Liver (tissue), 9 donors: ENCODE results near the gene FAM3A. TPM values are rescaled to one million over a fixed set of nuclear protein-coding genes. Genes with fewer than 3 reads are reported as not detected.
A peak's percentile ranks its signal among the peaks of the same experiment; 100 is the strongest.

ENCODE experiments used
- DNase-seq: peaks from one replicate; pipeline ENCODE4 v3.0.0-alpha.2; 2017; ENCODE audit warnings: low spot score
- H3K27ac ChIP-seq, 2 donors: one replicate each; pipeline ENCODE4 v1.7.0; 2013; ENCODE audit warnings: inconsistent platforms in 2 of 2, low read length in 2 of 2, control low read depth in 1 of 2, low read depth in 1 of 2, mild to moderate bottlenecking in 1 of 2
- H3K27me3 ChIP-seq, 4 donors: one replicate each; pipeline versions ENCODE4 v1.6.1 to v1.7.0; 2013; ENCODE audit warnings: low read length in 3 of 4, inconsistent platforms in 1 of 4, mild to moderate bottlenecking in 1 of 4, moderate library complexity in 1 of 4; ENCODE audit not compliant: control insufficient read depth in 4 of 4, insufficient read depth in 4 of 4
- H3K36me3 ChIP-seq, 4 donors: one replicate each; pipeline versions ENCODE4 v1.6.1 to v1.7.0; 2013; ENCODE audit warnings: low read length in 3 of 4, mild to moderate bottlenecking in 3 of 4, low read depth in 1 of 4, moderate library complexity in 1 of 4; ENCODE audit not compliant: control insufficient read depth in 4 of 4, insufficient read depth in 3 of 4
- H3K4me1 ChIP-seq, 4 donors: one replicate each; pipeline versions ENCODE4 v1.6.1 to v1.7.0; 2013; ENCODE audit warnings: low read length in 3 of 4, mild to moderate bottlenecking in 3 of 4, moderate library complexity in 1 of 4; ENCODE audit not compliant: control insufficient read depth in 4 of 4, insufficient read depth in 4 of 4
- H3K4me3 ChIP-seq, 3 donors: one replicate each; pipeline versions ENCODE4 v1.6.1 to v1.7.0; 2013; ENCODE audit warnings: low read length in 3 of 3, control low read depth in 1 of 3, low read depth in 1 of 3, mild to moderate bottlenecking in 1 of 3
- H3K9ac ChIP-seq, 2 donors: one replicate each; pipeline ENCODE4 v1.7.0; 2013; ENCODE audit warnings: low read length in 2 of 2, mild to moderate bottlenecking in 2 of 2, moderate library complexity in 2 of 2, control low read depth in 1 of 2, low read depth in 1 of 2
- H3K9me3 ChIP-seq, 4 donors: one replicate each; pipeline versions ENCODE4 v1.6.1 to v1.7.0; 2013; ENCODE audit warnings: low read length in 3 of 4; ENCODE audit not compliant: control insufficient read depth in 4 of 4
- EGR1 ChIP-seq, 2 donors: IDR thresholded peaks; 2 replicates each; pipeline ENCODE4 v1.6.1; 2016 to 2018; ENCODE audit warnings: antibody characterized with exemption in 2 of 2, low read depth in 2 of 2
- FOXA1 ChIP-seq: IDR thresholded peaks from 2 replicates; pipeline ENCODE4 v1.6.1; 2016; ENCODE audit warnings: antibody characterized with exemption
- FOXA2 ChIP-seq: IDR thresholded peaks from 2 replicates; pipeline ENCODE4 v1.6.1; 2016; ENCODE audit warnings: antibody characterized with exemption
- GABPA ChIP-seq, 2 donors: IDR thresholded peaks in 1 of 2; conservative IDR thresholded peaks in 1 of 2; 2 replicates each; pipeline ENCODE4 v1.6.1; 2016; ENCODE audit warnings: antibody characterized with exemption in 2 of 2, mild to moderate bottlenecking in 1 of 2, moderate library complexity in 1 of 2
- HNF4A ChIP-seq, 2 donors: conservative IDR thresholded peaks; 2 replicates each; pipeline ENCODE4 v1.6.1; 2016; ENCODE audit warnings: antibody characterized with exemption in 2 of 2, mild to moderate bottlenecking in 2 of 2
- JUND ChIP-seq, 2 donors: IDR thresholded peaks; 2 replicates each; pipeline ENCODE4 v1.6.1; 2016; ENCODE audit warnings: antibody characterized with exemption in 2 of 2
- MAX ChIP-seq: IDR thresholded peaks from 2 replicates; pipeline ENCODE4 v1.6.1; 2016; ENCODE audit warnings: antibody characterized with exemption
- NR2F2 ChIP-seq: IDR thresholded peaks from 2 replicates; pipeline ENCODE4 v1.6.1; 2016; ENCODE audit warnings: antibody characterized with exemption
- RAD21 ChIP-seq, 2 donors: IDR thresholded peaks; 2 replicates each; pipeline ENCODE4 v1.6.1; 2016; ENCODE audit warnings: antibody characterized with exemption in 2 of 2, mild to moderate bottlenecking in 2 of 2
- RXRA ChIP-seq, 2 donors: IDR thresholded peaks; 2 replicates each; pipeline ENCODE4 v1.6.1; 2017 to 2018; ENCODE audit warnings: antibody characterized with exemption in 2 of 2, mild to moderate bottlenecking in 1 of 2
- SP1 ChIP-seq: IDR thresholded peaks from 2 replicates; pipeline ENCODE4 v1.6.1; 2018; ENCODE audit warnings: antibody characterized with exemption, mild to moderate bottlenecking
- YY1 ChIP-seq: IDR thresholded peaks from 2 replicates; pipeline ENCODE4 v1.6.1; 2016; ENCODE audit warnings: antibody characterized with exemption, mild to moderate bottlenecking
- ZBTB33 ChIP-seq: IDR thresholded peaks from 2 replicates; pipeline ENCODE4 v1.6.1; 2016; ENCODE audit warnings: antibody characterized with exemption
- WGBS: extraction: QIAGEN DNeasy Blood & Tissue Kit; methylation state at CpG from one replicate; pipeline ENCODE4 v1.1.7; 2013; 5-methylcytosine and 5-hydroxymethylcytosine counted together
- polyA plus RNA-seq, 2 donors: library from polyadenylated mRNA; stranded (reverse) in 1 of 2; unstranded in 1 of 2; fragments of 200-250 nt in 1 of 2; fragments of >200 nt in 1 of 2; fragmentation: Nextera tagmentation in 1 of 2; extraction: Ambion mirVana in 1 of 2; gene quantifications; one replicate each; pipeline versions ENCODE4 v1.2.1 to v1.2.3, GENCODE V29; 2013 to 2015
- total RNA-seq, 2 donors: library from RNA; depleted of rRNA; stranded (reverse); fragments of >200 nt; gene quantifications; one replicate each; pipeline ENCODE4 v1.2.3, GENCODE V29; 2014
- TF ChIP-seq, protein P1 (sequence below): IDR thresholded peaks from 2 replicates; pipeline ENCODE4 v1.6.1; 2016; ENCODE audit warnings: antibody characterized with exemption, mild to moderate bottlenecking
- donor health status: healthy.
- donor health status: healthy.
- donor health status: healthy.
- donor health status: healthy.
- donor health status: healthy.

Gene FAM3A
- total and polyA plus RNA-seq, 4 donors, result 11.6 to 36.3 (median 34.2) TPM

- peak; percentile 90 for DNase-seq
- under 1% methylated on average over 68 of the region's 69 CpGs for WGBS
- H3K36me3 ChIP-seq, result peaks cover 1 to 3% (median 3%) of the 10 kb centered on the region in 4 donors
- H3K9me3 ChIP-seq, result no peaks in the 10 kb centered on the region
- H3K4me3 ChIP-seq, result peak within 1 kb of the TSS; percentile 59 to 86 (median 81)
- H3K9ac ChIP-seq, result peak within 1 kb of the TSS; percentile 11 to 77
- H3K27me3 ChIP-seq, result no peaks in the 10 kb centered on the region
- TF ChIP-seq GABPA (IDR thresholded peaks at IDR 0.05 in 1 of 2, conservative IDR thresholded peaks at IDR 0.05 in 1 of 2) (peak; percentile 76 to 90), NR2F2 (no peak), SP1 (peak; percentile 19), RAD21 (IDR thresholded peaks at IDR 0.05) (no peak), MAX (peak; percentile 23), RXRA (IDR thresholded peaks at IDR 0.05) (no peak), HNF4A (conservative IDR thresholded peaks at IDR 0.05) (no peak), JUND (IDR thresholded peaks at IDR 0.05) (peak in 1 of 2 donors; percentile 8), EGR1 (IDR thresholded peaks at IDR 0.05; ENCODE audit: low read depth in 2 of 2) (peak in 1 of 2 donors; percentile 12), FOXA1 (no peak), YY1 (peak; percentile 19), ZBTB33 (peak; percentile 91)
- TF ChIP-seq, protein P1, sequence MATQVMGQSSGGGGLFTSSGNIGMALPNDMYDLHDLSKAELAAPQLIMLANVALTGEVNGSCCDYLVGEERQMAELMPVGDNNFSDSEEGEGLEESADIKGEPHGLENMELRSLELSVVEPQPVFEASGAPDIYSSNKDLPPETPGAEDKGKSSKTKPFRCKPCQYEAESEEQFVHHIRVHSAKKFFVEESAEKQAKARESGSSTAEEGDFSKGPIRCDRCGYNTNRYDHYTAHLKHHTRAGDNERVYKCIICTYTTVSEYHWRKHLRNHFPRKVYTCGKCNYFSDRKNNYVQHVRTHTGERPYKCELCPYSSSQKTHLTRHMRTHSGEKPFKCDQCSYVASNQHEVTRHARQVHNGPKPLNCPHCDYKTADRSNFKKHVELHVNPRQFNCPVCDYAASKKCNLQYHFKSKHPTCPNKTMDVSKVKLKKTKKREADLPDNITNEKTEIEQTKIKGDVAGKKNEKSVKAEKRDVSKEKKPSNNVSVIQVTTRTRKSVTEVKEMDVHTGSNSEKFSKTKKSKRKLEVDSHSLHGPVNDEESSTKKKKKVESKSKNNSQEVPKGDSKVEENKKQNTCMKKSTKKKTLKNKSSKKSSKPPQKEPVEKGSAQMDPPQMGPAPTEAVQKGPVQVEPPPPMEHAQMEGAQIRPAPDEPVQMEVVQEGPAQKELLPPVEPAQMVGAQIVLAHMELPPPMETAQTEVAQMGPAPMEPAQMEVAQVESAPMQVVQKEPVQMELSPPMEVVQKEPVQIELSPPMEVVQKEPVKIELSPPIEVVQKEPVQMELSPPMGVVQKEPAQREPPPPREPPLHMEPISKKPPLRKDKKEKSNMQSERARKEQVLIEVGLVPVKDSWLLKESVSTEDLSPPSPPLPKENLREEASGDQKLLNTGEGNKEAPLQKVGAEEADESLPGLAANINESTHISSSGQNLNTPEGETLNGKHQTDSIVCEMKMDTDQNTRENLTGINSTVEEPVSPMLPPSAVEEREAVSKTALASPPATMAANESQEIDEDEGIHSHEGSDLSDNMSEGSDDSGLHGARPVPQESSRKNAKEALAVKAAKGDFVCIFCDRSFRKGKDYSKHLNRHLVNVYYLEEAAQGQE, result no peak
- H3K4me1 ChIP-seq, result peaks cover 1 to 34% (median 22%) of the 10 kb centered on the region in 4 donors
- H3K27ac ChIP-seq, result peak within 1 kb of the TSS; percentile 79 to 83
These were observed 31.4 kb upstream of the FAM3A start, which contains the start of gene IKBKG for GRCh38 chrX:154547245-154548027. TSS of gene IKBKG (plus strand) at chrX:154547620. CDS start at chrX:154552003, 4,383 bp downstream.

DNA sequence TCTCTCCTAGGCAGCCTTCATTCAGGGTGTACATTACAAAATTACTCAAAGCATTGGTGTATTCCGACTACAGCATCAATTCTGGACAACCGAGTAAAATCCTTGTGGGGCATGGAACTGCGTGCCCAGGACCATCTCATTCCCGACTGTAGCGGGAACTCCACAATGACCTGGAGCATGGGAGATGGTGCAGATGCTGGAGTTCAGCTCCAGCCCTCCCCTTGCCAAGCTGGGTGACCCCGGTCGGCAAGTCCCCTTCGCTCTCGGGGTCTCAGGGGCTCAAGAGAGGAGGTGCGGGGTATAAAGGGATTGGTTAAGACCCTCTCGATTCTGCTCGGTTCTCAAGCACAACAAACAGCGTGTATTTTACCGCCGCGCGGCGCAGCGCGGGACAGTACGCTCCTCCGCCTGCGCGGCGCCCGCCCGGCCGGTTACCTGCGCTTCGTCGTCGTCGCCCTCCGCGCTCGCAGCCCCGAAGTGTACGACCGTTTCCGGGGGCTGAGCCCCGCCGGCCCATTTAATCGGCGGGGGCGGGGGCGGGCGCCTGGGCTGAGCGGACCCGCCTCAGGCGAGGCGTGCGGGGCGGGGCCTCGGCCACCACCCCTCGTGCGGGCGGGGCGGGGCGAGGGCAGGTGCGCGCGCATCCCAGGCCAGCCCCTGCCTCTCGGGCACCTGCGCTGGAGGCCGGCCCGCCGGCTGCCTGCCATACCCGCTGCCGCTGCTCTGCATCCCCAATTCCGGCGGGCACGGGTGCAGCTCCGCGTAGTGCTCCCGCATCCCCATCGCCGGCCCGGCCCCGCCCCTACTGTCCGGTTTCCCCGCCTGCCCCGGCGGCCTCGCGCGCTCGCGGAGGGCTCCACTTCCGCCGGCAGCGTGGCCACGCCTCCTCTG is 30.6 kb upstream of the FAM3A start, which contains the start of gene G6PD:
G6PD (minus strand) TSS at position 493 of the 891 bp plus-strand sequence. CDS start 691 bp downstream, outside the sequence.
- no peak for TF ChIP-seq MAX
- no peak for TF ChIP-seq RXRA (IDR thresholded peaks at IDR 0.05)
- TF ChIP-seq YY1, result no peak
- TF ChIP-seq, protein P1, result no peak
- no peak for TF ChIP-seq FOXA2
- no peak for TF ChIP-seq JUND (IDR thresholded peaks at IDR 0.05)
- TF ChIP-seq ZBTB33, result no peak
- peaks cover 1 to 38% (median 24%) of the 10 kb centered on the region in 4 donors for H3K4me1 ChIP-seq
- WGBS, result under 1% methylated on average over 84 of the region's 92 CpGs

More for the DNA sequence above, 30.6 kb upstream of the FAM3A start, which contains the start of gene G6PD:
- Histone ChIP-seq H3K9me3 (no peaks in the 10 kb centered on the region), H3K27me3 (no peaks in the 10 kb centered on the region), H3K36me3 (peaks cover 0 to 1% (median 0%) of the 10 kb centered on the region in 4 donors), H3K4me3 (peak within 1 kb of the TSS; percentile 59 to 86 (median 81)), H3K27ac (peak within 1 kb of the TSS; percentile 79 to 83), H3K9ac (peak within 1 kb of the TSS; percentile 11 to 77)
- DNase-seq, result peak; percentile 86
